ENCODE results near the gene SLC22A7.

SLC22A7 gene

DNA sequence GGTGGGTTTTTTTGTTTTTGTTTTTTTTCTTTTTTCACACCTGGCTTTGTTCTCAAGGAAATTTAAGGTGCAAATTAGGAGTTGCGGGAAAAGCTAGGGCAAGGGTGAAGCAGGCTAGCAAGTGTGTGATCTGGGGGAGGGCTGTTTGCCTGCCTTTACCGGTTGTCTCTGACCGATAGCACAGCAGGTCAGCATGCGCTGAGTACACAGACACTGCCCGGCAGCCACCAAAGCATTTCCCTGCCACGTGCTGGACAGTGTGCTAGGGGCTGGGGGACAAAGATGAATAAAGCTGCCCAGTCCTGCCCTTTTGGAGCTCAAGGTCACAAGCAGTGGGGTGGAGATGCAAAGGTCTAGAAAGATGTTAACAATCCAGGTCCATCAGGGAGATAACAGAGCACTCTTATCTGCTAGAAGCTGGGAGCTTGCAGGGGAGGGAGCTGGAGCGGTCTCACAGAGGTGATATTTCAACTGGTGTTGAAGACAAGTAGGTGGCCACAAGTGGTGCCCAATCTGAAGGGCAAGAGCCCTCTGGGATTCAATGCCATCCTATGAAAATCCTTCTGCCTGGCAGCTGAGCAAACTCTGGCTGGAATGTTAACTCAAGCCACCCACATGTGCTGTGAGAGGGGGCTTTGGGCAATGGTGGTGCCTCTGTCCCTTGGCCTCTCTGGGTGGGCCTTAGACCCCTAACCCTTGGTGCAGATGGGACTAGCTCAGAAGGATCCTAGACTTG is 30.3 kb upstream of the SLC22A7 start:
- DNase-seq, result no peak

DNA sequence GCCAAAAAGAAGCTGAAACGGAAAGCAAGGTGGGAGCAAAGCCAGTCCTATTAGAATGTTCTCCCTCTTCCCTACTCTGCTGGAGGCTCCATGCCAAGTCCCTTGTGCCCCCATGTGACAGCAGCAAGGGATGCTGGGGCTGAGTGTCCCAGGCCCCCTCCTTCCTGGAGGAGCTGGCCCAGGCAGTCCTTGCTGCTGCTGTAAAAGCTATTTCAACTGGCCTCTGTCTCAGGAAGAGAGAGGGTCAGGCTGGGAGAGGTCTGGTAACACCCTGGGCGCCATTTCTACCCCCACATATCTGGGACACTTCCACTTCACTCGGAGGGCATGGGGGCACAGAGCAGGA is 29.7 kb upstream of the SLC22A7 start:
- no peak for DNase-seq

DNA sequence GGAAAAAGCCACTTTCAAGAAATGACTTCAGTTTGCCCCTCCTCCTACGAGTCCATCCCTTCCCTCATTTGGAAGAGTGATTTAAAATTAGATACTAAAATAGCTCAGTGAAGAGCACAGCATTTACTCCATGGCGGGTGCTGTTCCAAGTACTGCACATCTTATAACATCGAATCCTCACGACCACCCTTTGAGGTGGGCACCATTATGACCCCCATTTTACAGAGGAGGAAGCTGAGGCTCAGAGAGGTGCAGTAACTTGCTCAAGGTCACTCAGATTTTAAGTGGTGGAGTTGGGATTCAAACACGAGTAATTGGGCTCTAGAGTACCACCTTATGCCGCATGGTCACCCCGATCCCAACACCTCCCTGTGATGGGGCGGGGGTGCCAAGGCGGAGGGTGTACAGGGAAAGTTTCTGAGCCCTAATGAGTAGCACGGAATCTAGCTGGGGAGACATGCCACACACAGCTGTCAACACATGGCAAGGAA is 29.2 kb upstream of the SLC22A7 start:
- no peak for DNase-seq

DNA sequence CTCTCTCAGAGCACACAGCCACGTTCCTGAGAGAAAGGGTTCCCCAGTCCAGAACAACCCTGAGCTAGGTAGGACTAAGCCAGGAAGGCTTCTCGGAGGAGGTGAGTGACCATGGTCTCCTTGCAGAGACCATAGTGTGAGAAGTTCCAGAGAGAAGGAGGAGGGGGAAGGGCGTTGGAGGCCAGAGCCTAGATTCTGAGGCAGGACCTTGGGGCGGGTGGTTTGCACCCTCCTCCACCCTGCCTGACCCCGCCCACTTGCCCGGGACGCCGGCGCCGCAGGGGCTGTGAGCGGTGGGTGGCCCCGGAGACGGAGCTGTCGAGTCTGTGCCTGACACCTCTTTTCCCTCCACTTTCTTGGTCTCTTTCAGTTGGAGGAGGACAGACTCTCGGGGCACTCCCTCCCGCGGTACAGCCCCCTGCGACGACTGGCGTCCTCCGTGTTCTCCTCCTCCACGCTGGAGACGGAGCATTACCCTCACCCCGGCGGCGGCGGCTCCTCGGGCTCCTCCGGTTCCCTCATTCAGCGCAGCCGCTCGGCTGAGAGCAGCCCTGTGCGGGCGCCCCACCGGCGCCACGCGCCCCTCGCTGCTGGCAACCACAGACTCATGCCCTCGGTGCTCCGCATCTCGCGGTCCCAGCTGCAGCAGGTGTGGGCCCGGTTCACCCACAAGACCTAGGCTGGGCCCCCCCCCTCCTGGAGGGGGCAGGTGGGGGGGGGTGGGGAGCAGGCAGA is 28.6 kb upstream of the SLC22A7 start:
- DNase-seq, result peak; percentile 49

DNA sequence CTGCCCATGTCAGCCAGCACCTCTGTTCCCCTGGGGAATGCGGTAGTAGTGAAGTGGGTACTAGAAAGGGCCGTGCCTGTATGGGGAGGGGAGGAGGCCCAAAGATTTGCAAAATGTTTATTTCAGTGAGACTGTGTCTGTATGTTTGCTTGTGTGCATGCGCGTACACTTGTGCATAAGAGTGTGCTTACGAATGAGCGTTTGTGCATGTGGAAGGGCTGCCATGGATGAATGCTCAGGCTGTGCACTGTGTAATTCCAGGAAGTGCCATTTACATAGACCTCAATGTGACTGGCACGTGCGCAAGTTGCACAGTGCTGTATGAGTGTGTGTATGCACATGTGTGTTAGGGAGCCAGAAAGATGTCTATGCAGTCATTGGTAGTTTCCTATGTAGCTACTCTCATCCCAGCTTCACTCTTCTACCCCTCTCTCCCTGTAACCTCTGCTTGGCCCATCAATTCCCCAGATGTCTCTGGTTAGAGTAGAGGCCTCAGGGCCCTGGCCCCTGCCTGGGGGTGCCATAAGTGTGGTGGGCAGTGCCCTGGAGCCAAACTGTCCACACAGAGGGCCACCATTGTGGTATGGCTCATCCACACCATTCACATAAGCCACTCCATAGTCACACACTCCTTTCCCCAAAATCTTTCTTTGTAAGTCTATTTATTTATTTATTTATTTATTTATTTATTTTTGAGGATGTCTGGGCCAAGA is 26.8 kb upstream of the SLC22A7 start:
- no peak for DNase-seq

DNA sequence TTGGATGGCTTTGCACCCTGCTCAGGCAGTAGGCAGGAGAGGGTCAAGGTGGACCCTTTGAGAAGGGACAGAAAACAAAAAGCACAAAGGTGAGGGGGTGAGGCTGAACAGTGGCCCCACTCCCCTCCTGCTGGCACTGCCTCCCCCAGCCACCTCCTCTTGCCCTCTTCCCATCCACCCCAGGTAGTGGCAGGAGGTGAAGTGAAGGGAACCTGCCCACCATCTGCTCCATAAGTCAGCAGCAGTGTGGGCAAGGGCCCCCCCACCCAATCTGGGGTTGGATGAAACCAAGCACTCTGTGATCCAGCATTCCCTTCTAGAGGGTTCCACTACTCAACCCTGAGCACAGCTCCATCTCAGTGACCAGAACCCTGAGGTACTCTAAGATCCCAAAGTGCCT is 26.1 kb upstream of the SLC22A7 start:
- no peak for DNase-seq

DNA sequence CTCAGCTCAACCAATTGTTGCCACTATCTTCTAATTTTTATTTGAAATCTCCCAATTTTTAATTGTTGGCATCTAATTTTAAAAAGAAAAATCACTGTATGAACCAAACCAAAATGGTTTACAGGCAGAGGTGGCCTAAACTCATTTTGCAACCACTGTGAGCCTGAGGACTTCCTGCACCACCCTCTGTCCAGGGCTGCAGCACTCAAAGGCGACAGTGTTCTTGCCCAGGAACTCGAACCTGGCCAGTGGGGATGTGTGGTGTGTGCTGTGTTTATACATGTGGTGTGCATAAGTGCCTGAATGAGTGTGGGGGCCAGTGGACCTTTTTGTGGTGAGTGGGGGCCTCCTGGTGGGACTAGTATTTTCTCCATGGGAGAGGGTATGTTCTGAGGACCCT is 24.4 kb upstream of the SLC22A7 start:
- DNase-seq, result no peak

DNA sequence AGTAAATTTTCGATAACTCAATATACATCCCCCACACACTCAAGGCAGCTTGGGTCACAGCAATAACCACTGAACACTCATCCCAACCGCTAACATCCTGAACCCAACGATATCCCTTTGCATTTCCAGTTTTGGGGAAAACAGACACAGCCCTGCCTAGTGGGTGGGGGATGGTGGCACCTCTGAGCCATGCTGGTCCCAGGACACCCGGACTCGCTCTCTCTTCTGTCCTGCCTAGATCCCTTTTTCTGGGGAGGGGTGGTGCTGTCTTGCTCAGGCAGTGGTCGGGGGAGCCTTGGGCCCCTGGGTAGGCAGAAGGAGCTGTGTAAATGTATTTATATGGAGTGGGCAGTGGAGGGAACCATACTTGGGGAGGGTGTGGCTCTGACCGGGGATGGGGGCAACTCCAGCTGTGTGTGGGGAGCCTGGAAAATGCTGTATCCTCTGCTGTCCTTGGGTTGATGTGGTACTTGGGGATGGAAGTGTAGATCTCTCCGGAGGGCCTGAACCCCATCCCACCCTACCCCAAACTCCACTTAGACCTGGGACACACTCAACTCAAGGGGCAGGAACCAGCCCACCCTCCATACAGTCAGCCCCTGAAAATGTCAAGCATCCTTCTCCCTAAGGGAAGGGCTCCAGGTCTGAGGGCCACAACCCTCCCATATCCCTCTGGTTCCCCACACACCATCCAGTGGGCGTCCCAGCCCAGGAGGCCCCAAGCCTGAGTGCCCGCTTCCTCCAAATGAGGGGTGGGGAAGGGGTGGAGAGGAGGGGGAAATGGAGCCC is 23.7 kb upstream of the SLC22A7 start:
- DNase-seq, result no peak

DNA sequence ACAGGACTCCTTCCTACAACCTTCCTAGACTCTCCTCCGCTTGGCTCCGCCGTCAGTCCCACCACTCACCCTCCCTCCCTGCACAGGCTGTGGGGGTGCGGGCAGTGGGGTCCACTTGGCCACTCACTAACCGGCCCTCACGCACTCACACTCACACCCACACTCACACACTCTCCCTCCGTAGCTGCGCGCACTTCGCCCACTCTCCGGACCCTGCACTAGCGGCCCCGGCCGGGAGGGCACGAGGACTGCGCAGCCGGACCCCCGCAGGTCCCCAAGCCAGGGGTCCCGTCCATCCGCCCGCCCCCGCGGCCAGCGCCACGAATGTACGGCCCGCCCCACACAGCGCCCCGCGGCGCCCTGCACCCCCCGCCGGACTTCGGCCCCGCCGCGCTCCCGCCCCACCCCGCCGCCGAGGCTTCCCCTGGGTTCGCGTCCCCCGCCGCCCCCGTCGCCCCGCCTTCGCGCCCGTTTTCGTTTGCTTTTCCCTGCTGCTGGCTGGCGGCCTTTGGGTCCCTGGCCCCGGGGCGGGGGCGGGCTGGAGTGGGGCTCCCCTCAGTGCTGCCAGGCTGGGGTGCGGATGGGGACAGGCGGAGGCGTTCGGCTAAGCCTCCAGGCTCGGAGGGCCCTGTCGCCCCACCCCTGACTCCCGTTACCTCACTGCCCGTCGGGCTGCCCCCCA is 23.0 kb upstream of the SLC22A7 start:
- peak; percentile 32 for DNase-seq

DNA sequence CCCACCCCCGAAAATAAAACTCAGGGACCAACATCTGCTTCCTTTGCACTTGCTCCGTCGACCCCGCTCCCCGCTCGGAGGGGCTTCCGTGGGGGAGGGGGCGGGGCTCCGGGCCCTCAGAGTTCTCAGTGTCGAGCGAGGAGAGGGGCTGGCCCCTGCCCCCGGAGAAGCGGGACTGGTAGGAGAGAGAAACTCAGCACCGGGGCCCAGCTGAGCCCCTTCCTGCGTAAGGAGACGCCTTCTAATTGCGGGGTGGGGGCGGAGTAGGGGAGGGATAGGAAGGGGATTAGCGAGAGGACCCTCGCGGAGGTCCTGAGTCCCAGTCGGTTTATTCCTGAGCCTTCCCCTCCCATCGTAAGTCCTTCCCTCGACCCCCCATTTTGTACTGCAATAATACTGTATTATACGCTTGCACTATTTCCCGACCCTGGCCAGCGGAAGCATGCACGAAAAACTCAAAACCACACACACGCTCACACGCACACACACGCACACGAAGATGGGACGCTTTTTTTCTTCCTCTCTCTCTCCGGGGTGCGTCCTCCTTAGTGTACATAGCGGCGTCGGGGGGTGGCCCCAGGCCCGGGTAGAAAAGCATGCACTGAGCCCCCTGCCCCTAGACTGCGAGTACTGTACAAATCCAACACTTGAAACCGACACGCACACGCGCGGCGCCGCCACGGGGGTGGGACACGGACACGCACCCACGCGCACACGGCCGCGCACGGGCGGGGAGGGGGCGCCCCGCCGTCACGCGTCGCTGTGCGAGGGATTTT is 22.1 kb upstream of the SLC22A7 start:
- peak; percentile 54 for DNase-seq

DNA sequence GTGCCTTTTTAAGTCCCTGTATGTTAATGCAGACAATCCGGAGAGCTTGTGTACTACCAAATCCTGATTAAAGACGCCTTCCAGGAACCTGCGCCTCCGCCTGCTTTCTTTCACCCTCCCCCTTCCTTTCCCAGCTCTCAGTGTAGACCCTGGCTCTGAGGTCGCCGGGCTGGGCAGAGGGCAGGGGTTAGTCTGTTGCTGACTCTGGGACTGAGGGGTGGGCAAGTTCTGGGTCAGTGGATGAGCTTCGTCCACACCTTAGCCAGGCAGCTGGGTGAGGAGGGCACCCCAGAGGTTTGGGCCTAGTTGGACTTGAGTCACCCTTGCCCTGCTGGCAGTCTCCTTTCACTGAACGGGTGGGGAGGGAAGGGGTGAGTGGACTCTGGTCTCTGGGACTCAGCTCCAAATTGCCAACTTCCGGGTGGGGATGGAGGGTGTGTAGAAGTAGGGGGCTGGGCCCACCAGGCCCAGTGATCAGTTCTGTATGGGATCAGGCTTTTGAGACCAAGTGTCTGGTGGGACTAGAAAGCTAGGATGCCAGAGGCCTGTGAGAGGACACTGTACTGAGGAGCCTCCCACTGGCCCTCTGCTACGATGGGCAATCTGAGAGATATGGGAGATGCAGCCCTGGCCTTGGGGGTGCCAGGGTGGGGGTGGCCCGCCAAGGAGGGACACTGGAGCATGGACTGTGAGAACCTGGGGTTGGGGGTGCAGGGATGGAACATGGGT is 21.3 kb upstream of the SLC22A7 start:
- no peak for DNase-seq

DNA sequence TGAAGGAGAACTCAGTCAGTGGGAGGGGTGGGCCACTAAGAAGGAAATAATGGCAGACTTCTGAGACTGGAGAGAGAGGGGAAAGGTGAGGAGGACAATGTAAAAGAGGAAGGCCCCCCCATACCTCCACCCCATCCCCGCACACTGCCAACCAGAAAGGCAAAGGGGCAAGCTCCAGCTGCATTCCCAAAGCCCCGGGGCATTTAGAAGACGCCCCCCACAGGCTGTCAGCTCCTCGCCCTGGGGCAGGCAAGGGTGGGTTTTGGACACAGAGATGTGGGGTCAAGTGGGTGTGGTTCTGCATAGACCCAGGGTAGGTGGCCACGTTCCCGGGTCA is 20.8 kb upstream of the SLC22A7 start:
- DNase-seq, result no peak

DNA sequence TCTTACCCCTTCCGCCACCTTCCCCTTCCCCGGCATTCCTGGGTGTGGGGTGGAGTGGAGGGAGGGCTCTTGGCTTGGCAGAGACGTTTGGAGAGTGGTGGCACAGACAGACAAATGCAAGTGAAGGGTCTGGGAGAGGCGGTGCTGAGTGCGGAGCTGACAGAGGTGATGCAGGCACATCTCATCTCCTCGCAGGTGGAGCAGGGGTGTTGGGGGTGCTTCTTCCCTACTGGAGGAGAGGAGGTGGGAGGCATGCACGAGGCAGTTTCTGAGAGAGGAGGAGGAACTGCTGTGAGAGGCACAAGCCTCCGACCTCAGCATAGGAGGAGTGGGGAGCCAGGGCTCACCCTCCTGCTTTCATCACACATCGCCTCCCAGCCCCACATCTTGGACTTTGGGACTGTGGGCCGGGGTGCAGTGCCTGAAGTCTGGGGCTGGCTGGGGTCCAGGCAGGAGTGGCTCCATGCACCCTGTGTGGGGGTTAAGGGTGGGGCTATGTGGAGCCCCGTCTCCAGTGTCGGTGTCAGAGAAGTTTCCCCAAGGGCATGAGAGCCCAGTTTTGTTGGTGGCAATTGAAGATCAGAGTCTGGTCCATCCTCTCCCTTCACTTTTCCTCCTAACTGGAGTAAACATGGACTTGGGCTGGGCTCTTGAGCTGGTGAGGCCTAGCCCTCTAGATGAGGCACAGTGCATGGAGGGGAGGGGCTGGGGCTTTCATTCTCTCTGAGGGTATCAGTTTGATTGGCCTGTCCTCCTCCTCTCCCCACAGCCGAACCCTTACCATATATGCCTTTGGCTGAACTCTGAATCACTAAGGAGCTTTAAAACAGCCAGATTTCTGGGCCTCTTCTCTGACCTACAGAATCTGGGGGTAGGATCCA is 20.2 kb upstream of the SLC22A7 start:
- no peak for DNase-seq

DNA sequence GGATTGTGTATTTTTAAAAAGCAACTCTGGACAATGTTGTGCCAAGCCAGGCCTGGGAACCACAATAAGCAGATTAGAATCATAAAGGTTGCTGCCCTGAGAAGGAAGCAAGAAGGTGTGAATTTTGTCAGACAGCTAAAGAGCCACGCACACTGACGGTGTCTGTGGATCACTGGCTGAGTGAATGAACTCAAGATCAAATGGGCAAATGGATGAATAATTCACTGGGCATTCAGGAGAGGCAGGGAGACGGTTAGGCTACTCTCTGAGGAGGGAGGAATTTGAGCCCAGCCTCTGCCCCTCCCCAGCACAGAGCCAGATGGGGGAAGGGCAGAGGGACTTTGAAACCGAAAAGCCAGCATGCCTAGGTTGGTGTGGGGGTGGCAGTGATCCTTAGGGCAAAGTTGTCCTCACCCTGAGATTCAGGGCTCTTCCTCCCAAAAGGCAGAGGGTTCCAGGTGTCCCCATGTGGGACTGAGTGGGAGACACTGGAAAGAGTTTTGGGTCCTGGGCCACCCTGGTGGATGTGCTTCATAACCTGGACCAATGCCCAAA is 19.5 kb upstream of the SLC22A7 start:
- DNase-seq, result no peak

DNA sequence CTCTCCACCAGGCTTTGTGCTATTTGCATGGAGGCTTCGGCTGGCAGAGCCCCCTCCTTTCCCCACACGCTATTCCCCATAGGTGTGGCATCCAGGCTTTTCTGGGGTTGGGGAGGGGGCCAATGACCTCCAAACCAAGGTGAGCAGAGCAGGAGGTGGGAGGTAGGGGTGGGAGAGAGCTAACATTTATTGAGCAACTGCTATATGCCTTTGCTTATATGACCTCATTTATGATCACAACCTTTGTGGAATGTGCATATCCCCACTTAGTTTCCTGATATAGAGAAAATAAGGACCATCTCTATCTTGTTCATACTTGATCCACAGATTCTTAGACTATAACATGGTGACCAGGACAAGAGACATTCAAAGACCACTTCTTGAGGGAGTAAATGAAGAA is 17.8 kb upstream of the SLC22A7 start:
- no peak for DNase-seq

DNA sequence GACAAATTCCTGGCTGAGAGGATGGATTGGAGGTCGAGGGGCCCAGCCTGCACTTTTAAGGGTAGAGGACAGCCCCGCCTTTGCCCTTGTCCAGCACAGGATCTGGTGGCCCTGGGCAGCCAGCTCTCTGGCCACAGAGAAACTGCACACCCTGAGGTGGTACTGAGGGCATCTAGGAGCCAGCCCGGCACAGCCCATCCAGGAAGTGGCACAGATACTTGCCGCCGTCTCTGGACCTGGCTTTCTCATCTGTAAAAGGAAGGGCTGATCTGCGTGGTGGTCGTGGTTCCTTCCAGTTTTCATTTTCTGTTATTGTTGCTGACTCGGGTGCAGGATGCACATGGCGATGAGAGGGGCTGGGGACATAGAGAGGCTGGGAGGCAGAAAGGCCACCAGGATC is 16.0 kb upstream of the SLC22A7 start:
- no peak for DNase-seq

DNA sequence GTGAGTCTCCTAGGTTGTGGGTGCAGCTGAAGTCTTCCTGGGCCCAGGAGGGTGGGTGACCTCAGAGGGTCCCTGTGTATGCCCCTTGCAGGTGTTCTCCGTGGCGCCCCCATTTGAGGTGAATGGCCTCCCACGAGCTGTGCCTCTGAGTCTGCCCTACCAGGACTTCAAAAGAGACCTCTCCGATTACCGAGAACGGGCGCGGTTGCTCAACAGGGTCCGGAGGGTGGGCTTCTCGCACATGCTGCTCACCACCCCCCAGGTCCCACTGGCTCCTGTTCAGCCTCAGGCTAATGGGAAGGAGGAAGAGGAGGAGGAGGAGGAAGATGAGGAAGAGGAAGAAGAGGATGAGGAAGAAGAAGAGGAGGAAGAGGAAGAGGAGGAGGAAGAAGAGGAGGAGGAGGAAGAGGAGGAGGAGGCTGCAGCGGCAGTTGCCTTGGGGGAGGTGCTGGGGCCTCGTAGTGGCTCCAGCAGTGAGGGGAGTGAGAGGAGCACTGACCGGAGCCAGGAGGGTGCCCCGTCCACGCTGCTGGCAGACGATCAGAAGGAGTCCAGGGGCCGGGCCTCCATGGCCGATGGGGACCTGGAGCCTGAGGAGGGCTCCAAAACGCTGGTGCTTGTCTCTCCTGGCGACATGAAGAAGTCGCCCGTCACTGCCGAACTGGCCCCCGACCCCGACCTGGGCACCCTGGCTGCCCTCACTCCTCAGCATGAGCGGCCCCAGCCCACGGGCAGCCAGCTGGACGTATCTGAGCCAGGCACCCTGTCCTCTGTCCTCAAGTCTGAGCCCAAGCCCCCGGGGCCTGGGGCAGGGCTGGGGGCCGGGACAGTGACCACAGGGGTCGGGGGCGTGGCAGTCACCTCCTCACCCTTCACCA is 15.2 kb upstream of the SLC22A7 start:
- no peak for DNase-seq

DNA sequence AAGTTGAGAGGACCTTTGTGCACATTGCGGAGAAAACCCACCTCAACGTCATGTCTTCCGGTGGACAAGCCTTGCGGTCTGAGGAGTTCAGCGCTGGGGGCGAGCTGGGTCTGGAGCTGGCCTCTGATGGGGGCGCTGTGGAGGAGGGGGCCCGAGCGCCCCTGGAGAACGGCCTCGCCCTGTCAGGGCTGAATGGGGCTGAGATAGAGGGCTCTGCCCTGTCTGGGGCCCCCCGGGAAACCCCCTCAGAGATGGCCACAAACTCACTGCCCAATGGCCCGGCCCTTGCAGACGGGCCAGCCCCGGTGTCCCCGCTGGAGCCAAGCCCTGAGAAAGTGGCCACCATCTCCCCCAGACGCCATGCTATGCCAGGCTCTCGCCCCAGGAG is 14.6 kb upstream of the SLC22A7 start:
- DNase-seq, result no peak

DNA sequence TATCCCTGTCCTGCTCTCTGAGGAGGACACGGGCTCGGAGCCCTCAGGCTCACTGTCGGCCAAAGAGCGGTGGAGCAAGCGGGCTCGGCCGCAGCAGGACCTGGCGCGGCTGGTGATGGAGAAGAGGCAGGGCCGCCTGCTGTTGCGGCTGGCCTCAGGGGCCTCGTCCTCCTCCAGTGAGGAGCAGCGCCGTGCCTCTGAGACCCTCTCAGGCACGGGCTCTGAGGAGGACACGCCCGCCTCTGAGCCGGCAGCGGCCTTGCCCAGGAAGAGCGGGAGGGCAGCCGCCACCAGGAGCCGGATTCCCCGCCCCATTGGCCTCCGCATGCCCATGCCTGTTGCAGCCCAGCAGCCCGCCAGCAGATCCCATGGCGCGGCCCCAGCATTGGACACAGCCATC is 14.2 kb upstream of the SLC22A7 start:
- DNase-seq, result no peak
